NB4 (cell line): ENCODE results near the gene GRIK3.

Experiments
- DNase-seq: peaks from one replicate; pipeline ENCODE4 v3.0.0; 2010; ENCODE audit warnings: low read depth
- H3K4me3 ChIP-seq: one replicate; pipeline ENCODE4 v1.5.1; 2011; ENCODE audit warnings: mild to moderate bottlenecking, low read depth, low read length, moderate library complexity
- MYC ChIP-seq: IDR thresholded peaks from 2 replicates; pipeline ENCODE4 v1.6.1; 2011; ENCODE audit warnings: low read depth, low read length
- POLR2A ChIP-seq: IDR thresholded peaks from 2 replicates; pipeline ENCODE4 v1.6.1; 2011; ENCODE audit warnings: mild to moderate bottlenecking; ENCODE audit not compliant: insufficient read length; ENCODE audit errors: extremely low read depth
- TF ChIP-seq, protein P1 (sequence below): IDR thresholded peaks from 2 replicates; pipeline ENCODE4 v1.6.1; 2011; ENCODE audit warnings: low read depth, low read length
- TF ChIP-seq, protein P2 (sequence below): IDR thresholded peaks from one replicate; pipeline ENCODE4 v1.5.1; 2012; ENCODE audit warnings: low read depth, low read length

The GRIK3 gene

GRCh38 chr1:37041483-37041882, 7.2 kb upstream of the GRIK3 start:
- TF ChIP-seq MYC (no peak), POLR2A (no peak)
- TF ChIP-seq, protein P1, sequence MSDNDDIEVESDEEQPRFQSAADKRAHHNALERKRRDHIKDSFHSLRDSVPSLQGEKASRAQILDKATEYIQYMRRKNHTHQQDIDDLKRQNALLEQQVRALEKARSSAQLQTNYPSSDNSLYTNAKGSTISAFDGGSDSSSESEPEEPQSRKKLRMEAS = no peak
- TF ChIP-seq, protein P2, sequence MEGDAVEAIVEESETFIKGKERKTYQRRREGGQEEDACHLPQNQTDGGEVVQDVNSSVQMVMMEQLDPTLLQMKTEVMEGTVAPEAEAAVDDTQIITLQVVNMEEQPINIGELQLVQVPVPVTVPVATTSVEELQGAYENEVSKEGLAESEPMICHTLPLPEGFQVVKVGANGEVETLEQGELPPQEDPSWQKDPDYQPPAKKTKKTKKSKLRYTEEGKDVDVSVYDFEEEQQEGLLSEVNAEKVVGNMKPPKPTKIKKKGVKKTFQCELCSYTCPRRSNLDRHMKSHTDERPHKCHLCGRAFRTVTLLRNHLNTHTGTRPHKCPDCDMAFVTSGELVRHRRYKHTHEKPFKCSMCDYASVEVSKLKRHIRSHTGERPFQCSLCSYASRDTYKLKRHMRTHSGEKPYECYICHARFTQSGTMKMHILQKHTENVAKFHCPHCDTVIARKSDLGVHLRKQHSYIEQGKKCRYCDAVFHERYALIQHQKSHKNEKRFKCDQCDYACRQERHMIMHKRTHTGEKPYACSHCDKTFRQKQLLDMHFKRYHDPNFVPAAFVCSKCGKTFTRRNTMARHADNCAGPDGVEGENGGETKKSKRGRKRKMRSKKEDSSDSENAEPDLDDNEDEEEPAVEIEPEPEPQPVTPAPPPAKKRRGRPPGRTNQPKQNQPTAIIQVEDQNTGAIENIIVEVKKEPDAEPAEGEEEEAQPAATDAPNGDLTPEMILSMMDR = no peak
- no peak overlapping the region for H3K4me3 ChIP-seq
- no peak for DNase-seq

GRCh38 chr1:37040773-37041172, 6.5 kb upstream of the GRIK3 start:
- no peak for DNase-seq
- TF ChIP-seq, protein P2 = no peak
- TF ChIP-seq POLR2A = no peak
- no peak for TF ChIP-seq MYC
- TF ChIP-seq, protein P1 = no peak
- no peak overlapping the region for H3K4me3 ChIP-seq

DNA sequence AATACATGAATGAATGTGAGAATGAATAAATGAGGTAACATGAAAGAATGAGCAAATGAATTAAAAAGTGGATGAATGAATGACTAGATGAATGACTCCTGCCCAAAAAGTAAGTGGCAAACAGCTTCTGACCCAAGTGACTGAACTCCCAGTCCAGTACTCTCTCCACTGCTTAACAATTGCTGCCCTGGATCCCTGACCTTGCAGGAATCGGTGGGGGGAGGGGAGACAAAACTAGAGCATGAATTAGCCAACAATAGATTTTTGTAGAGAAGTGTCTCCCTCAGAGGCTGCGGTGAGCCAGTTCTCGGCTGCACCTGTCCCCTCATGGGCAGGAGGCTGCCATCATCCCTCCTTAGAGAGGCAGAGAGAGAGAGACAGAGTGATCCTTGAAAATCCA, 5.9 kb upstream of the GRIK3 start:
- TF ChIP-seq, protein P1 = no peak
- TF ChIP-seq, protein P2 = no peak
- no peak for DNase-seq
- H3K4me3 ChIP-seq = no peak overlapping the region

DNA sequence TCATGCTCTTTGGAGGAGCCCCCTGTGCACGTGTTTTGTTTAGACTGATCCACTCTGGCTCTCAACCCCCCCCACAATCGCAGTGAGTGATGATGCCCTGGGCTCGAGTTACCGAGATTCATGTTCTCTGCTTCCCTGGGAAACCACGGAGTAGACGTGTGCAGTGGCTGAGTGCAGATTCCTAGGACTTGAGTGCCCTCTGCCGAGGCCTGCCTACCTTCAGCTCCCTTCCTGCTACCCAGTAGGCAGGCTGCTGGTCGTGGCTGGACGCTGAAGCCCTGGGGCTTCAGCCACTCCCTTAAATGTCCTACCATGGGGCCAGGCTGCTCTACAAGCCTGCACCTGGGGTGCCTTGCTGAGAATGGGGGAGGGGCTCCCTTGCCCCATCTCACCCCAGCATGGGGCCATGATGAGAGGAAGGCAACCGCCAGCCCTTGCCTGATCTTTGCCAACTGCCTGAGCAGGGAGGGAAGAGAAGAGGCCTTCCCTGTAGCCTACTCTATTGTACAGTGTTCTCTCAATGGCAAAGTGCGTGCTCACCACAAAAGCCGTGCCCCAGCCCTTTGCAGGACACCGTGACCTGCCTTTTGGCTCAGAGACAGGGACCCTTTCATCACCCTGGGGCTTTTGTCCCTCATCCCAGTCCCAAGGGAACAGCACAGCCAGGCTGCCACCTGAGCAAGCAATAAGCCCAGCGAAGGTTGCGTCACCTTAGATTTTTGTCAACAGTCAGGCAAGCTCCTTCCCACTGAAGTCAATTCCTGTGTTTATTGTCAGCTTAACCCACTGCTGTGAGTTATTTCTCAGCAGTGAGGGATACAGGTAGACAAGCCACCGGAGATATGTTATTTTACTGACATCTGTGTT, 4.1 kb upstream of the GRIK3 start:
- no peak overlapping the region for H3K4me3 ChIP-seq
- DNase-seq = peak; percentile 40

GRCh38 chr1:37037690-37038089, 3.4 kb upstream of the GRIK3 start:
- no peak overlapping the region for H3K4me3 ChIP-seq
- TF ChIP-seq, protein P1 = no peak
- no peak for DNase-seq

More for the DNA sequence above, 4.1 kb upstream of the GRIK3 start:
- TF ChIP-seq, protein P1 = no peak
- TF ChIP-seq POLR2A = no peak
- TF ChIP-seq, protein P2 = no peak
- no peak for TF ChIP-seq MYC

GRCh38 chr1:37036667-37037053, 2.3 kb upstream of the GRIK3 start:
- TF ChIP-seq POLR2A (no peak), MYC (no peak)
- TF ChIP-seq, protein P1 = no peak
- TF ChIP-seq, protein P2 = no peak
- H3K4me3 ChIP-seq = no peak overlapping the region
- DNase-seq = no peak
